Activated CD8-positive, alpha-beta memory T cell treated with anti-CD3 and anti-CD28 coated beads, Interleukin-2, amount 50 U/mL, for 24 hours (primary cell): ENCODE results near the gene SCAPER.
"Not testable (repeated sequence)": the region's sequence is repeated elsewhere in the genome, so short reads cannot be mapped to it uniquely, and the experiment has no call there.

Source experiments
- DNase-seq: peaks from one replicate; pipeline ENCODE4 v3.0.0-alpha.2; 2020; ENCODE audit errors: extremely low read depth

SCAPER gene

DNA sequence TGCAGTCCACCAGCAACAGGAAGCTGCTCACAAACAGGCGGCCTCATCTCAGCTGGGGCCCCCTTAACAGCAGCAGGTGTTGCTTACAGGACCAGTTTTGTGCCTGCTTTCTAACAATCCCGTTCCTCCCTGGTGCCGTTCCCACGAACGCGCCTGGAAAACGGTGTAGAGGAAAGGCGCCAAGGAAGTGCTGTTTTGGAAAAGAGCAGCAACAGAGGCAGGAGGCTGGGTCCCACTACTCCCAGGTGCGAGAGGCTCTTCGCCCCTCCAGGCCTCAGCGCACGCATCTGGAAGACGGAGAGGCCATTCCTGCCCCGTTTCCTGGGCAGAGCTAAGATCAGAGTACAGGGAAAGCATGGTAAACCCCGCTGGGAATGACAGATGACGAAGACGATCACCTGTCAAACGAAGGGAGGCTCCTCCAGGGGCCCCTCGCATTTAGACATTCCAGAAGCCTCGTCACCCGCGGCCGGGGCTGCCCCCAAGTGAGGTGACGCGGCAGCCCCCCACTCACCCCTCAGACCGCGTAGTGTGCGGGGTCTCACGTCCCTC lies 603 bp downstream of the SCAPER start:
- DNase-seq = no peak

DNA sequence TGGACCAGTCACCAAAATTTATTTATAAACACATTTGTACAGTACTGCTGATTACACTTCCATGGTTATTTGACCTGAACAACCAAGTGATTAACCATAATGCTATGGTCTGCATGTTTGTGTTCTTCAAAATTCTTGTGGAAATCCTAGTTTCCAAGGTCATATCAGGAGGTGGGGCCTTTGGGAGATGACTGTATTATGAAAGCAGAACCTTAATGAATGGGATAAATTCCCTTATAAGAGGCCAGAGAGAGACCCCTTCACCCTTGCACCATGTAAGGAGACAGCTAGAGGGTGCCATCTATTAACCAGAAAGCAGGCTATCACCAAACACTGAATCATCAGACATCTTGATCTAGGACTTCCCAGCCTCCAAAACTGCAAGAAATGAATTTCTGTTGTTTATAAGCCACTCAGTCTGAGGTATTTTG lies 1.9 kb downstream of the SCAPER start:
- no peak for DNase-seq

DNA sequence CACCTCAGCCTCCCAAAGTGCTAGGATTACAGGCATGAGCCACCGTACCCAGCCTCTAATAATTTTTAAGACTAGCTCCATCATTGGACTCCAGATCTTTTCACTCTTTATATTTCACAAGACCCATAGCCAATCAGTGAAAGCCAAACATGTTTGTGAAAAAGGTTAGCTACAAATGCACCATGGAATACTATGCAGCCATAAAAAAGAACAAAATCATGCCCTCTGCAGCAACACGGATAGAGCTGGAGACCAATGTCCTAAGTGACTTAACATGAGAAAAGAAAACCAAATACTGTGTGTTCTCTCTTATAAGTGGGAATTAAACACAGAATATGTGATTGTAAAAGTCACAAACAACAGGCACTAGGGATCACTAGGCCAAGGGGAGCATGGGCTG lies 3.2 kb downstream of the SCAPER start:
- DNase-seq = no peak

DNA sequence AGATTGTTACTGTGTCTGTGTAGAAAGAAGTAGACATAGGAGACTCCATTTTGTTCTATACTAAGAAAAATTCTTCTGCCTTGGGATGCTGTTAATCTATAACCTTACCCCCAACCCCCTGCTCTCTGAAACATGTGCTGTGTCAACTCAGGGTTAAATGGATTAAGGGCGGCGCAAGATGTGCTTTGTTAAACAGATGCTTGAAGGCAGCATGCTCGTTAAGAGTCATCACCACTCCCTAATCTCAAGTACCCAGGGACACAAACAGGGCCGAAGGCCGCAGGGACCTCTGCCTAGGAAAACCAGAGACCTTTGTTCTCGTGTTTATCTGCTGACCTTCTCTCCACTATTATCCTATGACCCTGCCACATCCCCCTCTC lies 5.2 kb downstream of the SCAPER start:
- DNase-seq = not testable (repeated sequence)

DNA sequence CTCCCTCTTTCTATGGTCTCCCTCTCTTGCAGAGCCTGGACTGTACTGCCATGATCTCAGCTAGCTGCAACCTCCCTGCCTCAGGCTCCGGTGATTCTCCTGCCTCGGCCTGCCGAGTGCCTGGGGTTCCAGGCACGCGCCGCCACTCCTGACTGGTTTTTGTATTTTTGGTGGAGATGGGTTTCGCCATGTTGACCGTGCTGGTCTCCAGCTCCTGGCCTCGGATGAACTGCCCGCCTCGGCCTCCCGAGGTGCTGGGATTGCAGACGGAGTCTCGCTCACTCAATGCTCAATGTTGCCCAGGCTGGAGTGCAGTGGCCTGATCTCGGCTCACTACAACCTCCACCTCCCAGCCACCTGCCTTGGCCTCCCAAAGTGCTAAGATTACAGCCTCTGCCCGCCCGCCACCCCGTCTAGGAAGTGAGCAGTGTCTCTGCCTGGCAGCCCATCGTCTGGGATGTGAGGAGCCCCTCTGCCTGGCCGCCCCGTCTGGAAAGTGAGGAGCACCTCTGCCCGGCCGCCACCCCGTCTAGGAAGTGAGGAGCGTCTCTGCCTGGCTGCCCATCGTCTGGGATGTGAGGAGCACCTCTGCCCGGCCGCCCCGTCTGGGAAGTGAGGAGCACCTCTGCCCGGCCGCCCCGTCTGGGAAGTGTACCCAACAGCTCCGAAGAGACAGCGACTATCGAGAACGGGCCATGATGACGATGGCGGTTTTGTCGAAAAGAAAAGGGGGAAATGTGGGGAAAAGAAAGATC lies 5.8 kb downstream of the SCAPER start:
- DNase-seq = not testable (repeated sequence)

- DNase-seq = no peak
Observed at GRCh38 chr15:76898102-76898501, 7.0 kb downstream of the SCAPER start.

DNA sequence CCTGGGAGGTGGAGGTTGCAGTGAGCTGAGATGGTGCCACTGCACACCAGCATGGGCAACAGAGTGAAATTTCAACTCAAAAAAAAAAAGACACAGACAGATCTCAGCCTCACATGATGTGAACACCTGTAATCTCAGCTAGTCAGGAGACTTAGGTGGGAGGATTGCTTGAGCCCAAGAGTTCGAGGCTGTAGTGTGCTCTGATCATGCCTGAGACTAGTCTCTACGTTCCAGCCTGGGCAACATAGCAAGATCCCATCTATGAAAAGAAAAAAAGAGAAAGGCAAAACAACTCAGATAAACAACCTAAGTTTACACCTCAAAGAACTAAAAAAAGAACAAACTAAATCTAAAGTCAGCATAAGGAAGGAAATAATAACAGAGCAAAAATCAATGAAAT lies 11.0 kb downstream of the SCAPER start:
- DNase-seq = no peak

GRCh38 chr15:76892836-76893235 lies 12.3 kb downstream of the SCAPER start:
- not testable (repeated sequence) for DNase-seq

DNA sequence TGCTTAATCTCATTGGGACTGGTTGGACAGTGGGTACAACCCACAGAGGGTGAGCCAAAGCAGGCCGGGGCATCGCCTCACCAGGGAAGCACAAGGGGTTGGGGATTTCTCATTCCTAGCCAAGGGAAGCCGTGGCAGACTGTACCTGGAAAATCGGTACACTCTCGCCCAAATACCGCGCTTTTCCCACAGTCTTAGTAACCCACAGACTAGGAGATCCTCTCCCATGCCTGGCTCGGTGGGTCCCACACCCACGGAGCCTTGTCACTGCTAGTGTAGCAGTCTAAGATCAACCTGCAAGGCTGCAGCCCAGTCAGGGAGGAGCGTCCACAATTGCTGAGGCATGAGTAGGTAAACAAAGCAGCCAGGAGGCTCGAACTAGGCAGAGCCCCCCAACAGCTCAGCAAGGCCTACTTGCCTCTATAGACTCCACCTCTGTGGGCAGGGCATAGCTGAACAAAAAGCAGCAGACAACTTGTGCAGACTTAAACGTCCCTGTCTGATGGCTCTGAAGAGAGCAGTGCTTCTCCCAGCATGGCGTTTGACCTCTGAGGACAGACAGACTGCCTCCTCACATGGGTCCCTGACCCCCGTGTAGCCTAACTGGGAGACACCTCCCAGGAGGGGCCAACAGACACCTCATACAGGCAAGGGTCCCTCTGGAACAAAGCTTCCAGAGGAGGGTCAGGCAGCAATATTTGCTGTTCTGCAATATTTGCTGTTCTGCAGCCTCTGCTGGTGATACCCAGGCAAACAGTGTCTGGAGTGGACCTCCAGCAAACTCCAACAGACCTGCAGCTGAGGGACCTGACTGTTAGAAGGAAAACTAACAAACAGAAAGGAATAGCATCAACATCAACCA lies 17.6 kb downstream of the SCAPER start:
- not testable (repeated sequence) for DNase-seq

DNA sequence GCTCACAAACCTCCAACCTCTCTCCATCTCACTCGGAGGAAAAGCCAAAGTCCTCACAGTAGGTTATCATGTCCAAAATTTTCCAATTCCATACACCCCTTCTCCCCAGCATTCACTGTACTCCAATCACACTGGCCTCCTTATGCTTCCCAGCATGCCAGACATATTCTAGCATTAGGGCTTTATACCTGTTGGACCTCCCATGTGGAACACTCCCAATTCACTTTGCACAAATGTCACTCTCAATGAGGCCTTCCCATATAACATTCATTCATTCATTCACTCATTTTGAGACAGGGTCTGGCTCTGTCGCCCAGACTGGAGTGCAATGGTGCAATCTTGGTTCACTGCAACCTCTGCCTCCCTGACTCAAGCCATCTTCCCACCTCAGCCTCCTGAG lies 19.9 kb downstream of the SCAPER start:
- DNase-seq = no peak

DNA sequence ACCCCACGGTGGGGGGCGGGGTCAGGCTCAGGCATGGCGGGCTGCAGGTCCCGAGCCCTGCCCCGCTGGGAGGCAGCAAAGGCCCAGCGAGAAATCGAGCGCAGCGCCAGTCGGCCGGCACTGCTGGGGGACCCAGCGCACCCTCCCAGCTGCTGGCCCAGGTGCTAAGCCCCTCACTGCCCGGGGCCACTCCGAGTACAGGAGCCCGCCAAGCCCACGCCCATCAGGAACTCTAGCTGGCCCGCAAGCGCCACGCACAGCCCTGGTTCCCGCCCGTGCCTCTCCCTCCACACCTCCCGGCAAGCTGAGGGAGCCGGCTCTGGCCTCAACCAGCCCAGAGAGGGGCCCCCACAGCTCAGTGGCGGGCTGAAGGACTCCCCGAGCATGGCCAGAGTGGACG lies 29.2 kb downstream of the SCAPER start:
- DNase-seq = no peak

DNA sequence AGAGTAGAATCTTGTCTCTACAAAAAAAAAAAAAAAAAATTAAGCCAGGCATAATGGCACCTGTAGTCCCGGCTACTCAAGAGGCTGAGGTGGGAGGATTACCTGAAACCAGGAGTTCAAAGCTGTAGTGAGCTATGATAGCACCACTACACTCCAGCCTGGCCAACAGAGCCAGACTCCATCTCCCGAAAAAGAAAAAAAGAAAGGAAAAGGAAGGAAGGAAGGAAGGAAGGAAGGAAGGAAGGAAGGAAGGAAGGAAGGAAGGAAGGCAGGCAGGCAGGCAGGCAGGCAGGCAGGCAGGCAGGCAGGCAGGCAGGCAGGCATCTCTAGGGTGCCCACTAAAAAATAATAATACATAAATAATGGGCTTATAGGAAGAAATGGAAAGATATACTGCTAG lies 32.1 kb downstream of the SCAPER start:
- not testable (repeated sequence) for DNase-seq

GRCh38 chr15:76871930-76872329 lies 33.2 kb downstream of the SCAPER start:
- DNase-seq = no peak

DNA sequence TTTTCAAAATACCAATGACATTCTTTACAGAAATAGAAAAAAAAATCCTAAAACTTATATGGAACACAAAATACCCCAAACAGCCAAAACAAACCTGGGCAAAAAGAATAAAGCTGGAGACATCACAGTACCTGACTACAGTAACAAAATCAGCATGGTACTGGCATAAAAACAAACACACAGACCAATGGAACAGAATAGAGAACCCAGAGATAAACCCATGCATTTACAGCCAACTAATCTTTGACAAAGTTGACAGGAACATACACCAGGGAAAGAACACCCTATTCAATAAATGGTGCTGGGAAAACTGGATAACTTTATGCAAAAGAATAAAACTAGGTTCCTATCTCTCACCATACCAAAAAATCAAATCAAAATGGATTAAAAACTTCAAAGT lies 36.4 kb downstream of the SCAPER start:
- DNase-seq = no peak

- DNase-seq = no peak
Observed at GRCh38 chr15:76866716-76867321, 38.3 kb downstream of the SCAPER start.

DNA sequence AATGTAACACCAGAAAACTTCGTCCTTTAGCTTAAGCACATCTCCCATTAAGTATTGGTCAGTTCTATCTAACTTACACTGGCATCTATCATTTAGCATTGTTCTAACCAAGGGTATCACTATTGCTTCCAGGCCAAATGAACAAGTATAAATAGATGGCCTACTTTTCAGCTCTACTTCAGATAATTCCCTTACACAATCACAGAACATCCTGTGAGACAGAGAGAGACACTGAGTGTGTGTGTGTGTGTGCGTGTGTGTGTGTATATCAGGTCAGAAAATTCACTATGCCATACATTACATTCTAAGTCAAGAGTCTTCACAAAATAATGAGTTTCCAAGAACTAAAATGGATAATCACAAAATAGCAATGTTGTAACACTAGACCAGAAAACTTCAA lies 39.1 kb downstream of the SCAPER start:
- DNase-seq = no peak

DNA sequence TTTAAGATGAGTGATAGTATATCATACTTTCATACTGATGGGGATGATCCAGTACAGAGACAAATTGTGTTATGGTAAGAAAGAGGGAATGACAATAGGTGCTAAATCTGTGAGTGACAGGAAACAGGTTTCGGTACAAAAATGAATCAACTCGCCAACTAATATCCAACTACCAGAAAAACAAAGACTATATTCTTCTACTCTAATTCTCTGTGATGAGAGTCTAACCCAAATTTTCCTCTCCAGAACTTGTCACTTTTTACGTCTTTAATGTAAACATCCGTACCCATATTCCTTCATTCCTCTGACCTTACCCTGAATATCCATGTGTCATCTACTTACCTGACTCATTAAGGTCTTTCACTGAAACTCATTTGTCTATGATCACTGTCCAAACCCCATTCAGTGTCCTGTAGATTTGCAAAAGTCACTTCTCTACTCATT lies 39.6 kb downstream of the SCAPER start:
- no peak for DNase-seq

GRCh38 chr15:76864586-76864985 lies 40.6 kb downstream of the SCAPER start:
- DNase-seq = no peak

- DNase-seq = no peak
Observed at GRCh38 chr15:76863693-76864092, 41.4 kb downstream of the SCAPER start.

- DNase-seq = no peak
Observed at GRCh38 chr15:76863123-76863522, 42.0 kb downstream of the SCAPER start.

DNA sequence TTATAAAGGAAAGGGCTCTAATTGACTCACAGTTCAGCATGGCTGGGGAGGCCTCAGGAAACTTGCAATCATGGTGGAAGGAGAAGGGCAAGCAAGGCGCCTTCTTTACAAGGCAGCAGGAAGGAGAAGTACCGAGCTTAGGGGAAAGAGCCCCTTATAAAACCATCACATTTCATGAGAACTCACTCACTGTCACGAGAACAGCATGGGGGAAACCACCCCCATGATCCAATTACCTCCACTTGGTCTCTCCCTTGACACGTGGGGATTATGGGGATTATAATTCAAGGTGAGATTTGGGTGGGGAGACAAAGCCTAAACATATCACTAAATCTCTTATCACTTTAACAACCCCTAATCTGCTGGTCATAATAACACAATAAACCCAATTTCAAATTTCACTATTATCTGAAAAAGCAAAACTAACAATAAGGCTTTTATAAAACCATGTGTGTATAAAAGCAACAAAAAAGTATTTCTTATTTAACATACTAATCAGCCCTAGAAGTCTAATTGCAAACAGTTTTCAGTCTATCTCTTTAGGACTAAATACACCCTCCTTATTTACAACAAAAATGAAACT lies 43.2 kb downstream of the SCAPER start:
- DNase-seq = no peak

DNA sequence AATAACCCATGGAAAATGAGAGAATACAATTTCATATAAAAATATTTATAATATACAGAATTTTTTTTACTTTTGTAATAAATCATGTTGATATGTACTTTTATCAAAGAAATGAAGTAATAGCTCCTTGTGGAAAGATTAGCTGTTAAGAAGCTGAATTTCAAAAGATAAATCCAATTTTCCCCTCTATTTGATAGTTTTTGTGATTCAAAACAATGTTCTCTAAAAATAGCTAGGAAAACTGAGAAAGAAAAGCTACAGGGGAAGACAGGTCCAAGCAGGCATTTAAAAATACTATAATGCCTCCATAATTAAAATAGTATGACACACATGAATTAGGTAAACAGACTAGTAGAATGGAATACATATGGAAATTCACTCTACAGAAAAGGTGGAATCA lies 44.9 kb downstream of the SCAPER start:
- DNase-seq = no peak
